K562 (cell line): Measurements from ENCODE around the gene JSRP1. TPM values are rescaled to one million over a fixed set of nuclear protein-coding genes. Genes with fewer than 3 reads are reported as not detected.

Source experiments
- CTBP1 ChIP-seq: fragments of 450-650 bp; IDR thresholded peaks from 2 replicates; pipeline ENCODE4 v1.6.1; 2016; ENCODE audit warnings: borderline replicate concordance
- HLTF ChIP-seq: fragments of 450-650 bp; IDR thresholded peaks from 2 replicates; pipeline ENCODE4 v1.6.1; 2016
- MEIS2 ChIP-seq: fragments of 450-650 bp; IDR thresholded peaks from 2 replicates; pipeline ENCODE4 v1.6.1; 2014; ENCODE audit warnings: mild to moderate bottlenecking; ENCODE audit not compliant: partially characterized antibody
- PHTF2 ChIP-seq: fragments of 250-450 bp; sonication (Bioruptor Pico); IDR thresholded peaks from 2 replicates; pipeline ENCODE4 v1.5.0; 2021; ENCODE audit warnings: mild to moderate bottlenecking
- RNF2 ChIP-seq: sonication (generic); IDR thresholded peaks from 2 replicates; pipeline ENCODE4 v1.6.1; 2016
- SUPT5H ChIP-seq: fragments of 450-650 bp; IDR thresholded peaks from 2 replicates; pipeline ENCODE4 v1.6.1; 2016
- TCF3 ChIP-seq: sonication (generic); formaldehyde crosslinking; IDR thresholded peaks from 2 replicates; pipeline ENCODE4 v1.4.0; 2020; ENCODE audit warnings: mild to moderate bottlenecking, missing genetic modification reagents
- TEAD1 ChIP-seq, 2 experiments: fragments of 450-650 bp in 1 of 2; sonication (generic) in 1 of 2; formaldehyde crosslinking; IDR thresholded peaks; 2 replicates each; pipeline versions ENCODE4 v1.4.0 to v1.8.0; 2020 to 2022; ENCODE audit warnings: mild to moderate bottlenecking in 2 of 2, missing genetic modification reagents in 1 of 2
- ZFPM2 ChIP-seq: fragments of 250-450 bp; sonication (Bioruptor Pico); IDR thresholded peaks from 2 replicates; pipeline ENCODE4 v1.5.1; 2022; ENCODE audit warnings: mild to moderate bottlenecking
- polyA plus RNA-seq, 8 experiments: library from polyadenylated mRNA; depleted of rRNA in 4 of 8; stranded (reverse) in 5 of 8; unstranded in 3 of 8; fragments of >200 nt; fragmentation: Nextera tagmentation in 2 of 8; fragmentation: Illumina TruSeq in 1 of 8; extraction: Ambion mirVana in 2 of 8; extraction: Trizol in 1 of 8; gene quantifications; 2 replicates each; pipeline versions ENCODE4 v1.2.1 to v1.2.3, GENCODE V29; 2011 to 2014; ENCODE audit warnings: inconsistent platforms in 1 of 8, missing spikeins in 1 of 8
- total RNA-seq, 7 experiments: library from RNA; depleted of rRNA in 6 of 7; stranded (reverse); fragments of >200 nt in 6 of 7; fragmentation: Illumina TruSeq in 2 of 7; extraction: Trizol in 2 of 7; gene quantifications; 2 replicates each; pipeline versions ENCODE4 v1.2.1 to v1.2.3, GENCODE V29; 2011 to 2021; ENCODE audit warnings: low replicate concordance in 1 of 7
- TF ChIP-seq, protein P1 (sequence below), 2 experiments: fragments of 150-350 bp in 1 of 2; IDR thresholded peaks; 2 replicates each; pipeline ENCODE4 v1.6.1; 2012 to 2016; ENCODE audit warnings: low read depth in 2 of 2, low read length in 2 of 2, mild to moderate bottlenecking in 1 of 2, moderate library complexity in 1 of 2
- TF ChIP-seq, protein P2 (sequence below), 2 experiments: fragments of 450-650 bp in 1 of 2; sonication (generic) in 1 of 2; formaldehyde crosslinking in 1 of 2; IDR thresholded peaks; 2 replicates each; pipeline versions ENCODE4 v1.7.1 to v1.9.0; 2016 to 2022; ENCODE audit warnings: inconsistent platforms in 1 of 2, mild to moderate bottlenecking in 1 of 2, missing genetic modification reagents in 1 of 2
- TF ChIP-seq, protein P3 (sequence below): fragments of 450-650 bp; IDR thresholded peaks from 2 replicates; pipeline ENCODE4 v1.6.1; 2016; ENCODE audit warnings: low read depth, mild to moderate bottlenecking, moderate library complexity

JSRP1 gene
- total and polyA plus RNA-seq, 9 of the 15 experiments (the other 6 are each of a cell fraction or from before 2014, with no cell fraction given), result 0.08 to 1.2 (median 0.51) TPM; not detected in 4

DNA sequence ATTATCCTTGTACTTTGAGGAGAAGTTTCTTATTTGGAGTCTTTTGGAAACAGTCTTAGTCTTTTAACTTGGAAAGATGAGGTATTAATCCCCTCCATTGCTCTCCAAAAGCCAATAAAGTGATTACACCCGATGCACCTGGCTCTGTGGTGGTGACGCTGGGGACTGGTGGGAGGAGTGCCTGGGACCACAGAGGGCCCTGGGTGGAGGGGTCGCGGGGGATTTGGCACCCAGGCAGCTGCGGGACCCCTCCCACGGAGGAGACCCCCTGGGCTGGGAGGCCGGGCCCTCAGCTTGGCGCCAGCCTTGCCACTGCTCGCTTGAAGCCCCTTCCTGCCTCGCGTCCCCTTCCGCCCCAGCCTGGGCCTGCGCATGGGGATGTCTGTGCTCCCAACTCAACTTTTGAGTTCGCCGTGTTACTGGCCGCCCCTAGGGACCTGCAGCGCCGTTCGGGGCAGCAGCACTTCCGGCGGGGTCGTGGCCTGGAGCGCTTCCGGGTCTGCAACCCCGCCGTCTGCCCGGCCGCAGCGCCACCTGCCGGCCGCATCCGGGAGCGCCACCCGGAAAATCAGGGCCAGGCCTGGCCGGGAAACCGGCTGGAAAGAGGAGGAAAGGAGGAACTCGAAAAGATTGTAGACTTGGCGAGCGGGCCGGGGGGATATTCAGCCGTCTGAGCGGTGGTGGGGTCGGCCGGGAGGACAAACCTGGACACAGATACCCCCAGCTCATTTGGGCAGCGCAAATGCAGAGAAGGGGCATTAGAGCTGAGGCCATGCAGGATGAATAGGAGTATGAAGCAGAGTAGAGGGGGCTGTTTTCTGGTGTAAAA is 17.4 kb upstream of the JSRP1 start (continued):
- TF ChIP-seq, protein P1, sequence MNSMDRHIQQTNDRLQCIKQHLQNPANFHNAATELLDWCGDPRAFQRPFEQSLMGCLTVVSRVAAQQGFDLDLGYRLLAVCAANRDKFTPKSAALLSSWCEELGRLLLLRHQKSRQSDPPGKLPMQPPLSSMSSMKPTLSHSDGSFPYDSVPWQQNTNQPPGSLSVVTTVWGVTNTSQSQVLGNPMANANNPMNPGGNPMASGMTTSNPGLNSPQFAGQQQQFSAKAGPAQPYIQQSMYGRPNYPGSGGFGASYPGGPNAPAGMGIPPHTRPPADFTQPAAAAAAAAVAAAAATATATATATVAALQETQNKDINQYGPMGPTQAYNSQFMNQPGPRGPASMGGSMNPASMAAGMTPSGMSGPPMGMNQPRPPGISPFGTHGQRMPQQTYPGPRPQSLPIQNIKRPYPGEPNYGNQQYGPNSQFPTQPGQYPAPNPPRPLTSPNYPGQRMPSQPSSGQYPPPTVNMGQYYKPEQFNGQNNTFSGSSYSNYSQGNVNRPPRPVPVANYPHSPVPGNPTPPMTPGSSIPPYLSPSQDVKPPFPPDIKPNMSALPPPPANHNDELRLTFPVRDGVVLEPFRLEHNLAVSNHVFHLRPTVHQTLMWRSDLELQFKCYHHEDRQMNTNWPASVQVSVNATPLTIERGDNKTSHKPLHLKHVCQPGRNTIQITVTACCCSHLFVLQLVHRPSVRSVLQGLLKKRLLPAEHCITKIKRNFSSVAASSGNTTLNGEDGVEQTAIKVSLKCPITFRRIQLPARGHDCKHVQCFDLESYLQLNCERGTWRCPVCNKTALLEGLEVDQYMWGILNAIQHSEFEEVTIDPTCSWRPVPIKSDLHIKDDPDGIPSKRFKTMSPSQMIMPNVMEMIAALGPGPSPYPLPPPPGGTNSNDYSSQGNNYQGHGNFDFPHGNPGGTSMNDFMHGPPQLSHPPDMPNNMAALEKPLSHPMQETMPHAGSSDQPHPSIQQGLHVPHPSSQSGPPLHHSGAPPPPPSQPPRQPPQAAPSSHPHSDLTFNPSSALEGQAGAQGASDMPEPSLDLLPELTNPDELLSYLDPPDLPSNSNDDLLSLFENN (IDR thresholded peaks at IDR 0.05; ENCODE audit: low read depth in 2 of 2, low read length in 2 of 2), result peak in 1 of 2 experiments; percentile 70; a peak in 2 of 4 replicates
- TF ChIP-seq, protein P2, sequence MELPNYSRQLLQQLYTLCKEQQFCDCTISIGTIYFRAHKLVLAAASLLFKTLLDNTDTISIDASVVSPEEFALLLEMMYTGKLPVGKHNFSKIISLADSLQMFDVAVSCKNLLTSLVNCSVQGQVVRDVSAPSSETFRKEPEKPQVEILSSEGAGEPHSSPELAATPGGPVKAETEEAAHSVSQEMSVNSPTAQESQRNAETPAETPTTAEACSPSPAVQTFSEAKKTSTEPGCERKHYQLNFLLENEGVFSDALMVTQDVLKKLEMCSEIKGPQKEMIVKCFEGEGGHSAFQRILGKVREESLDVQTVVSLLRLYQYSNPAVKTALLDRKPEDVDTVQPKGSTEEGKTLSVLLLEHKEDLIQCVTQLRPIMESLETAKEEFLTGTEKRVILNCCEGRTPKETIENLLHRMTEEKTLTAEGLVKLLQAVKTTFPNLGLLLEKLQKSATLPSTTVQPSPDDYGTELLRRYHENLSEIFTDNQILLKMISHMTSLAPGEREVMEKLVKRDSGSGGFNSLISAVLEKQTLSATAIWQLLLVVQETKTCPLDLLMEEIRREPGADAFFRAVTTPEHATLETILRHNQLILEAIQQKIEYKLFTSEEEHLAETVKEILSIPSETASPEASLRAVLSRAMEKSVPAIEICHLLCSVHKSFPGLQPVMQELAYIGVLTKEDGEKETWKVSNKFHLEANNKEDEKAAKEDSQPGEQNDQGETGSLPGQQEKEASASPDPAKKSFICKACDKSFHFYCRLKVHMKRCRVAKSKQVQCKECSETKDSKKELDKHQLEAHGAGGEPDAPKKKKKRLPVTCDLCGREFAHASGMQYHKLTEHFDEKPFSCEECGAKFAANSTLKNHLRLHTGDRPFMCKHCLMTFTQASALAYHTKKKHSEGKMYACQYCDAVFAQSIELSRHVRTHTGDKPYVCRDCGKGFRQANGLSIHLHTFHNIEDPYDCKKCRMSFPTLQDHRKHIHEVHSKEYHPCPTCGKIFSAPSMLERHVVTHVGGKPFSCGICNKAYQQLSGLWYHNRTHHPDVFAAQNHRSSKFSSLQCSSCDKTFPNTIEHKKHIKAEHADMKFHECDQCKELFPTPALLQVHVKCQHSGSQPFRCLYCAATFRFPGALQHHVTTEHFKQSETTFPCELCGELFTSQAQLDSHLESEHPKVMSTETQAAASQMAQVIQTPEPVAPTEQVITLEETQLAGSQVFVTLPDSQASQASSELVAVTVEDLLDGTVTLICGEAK (IDR thresholded peaks at IDR 0.05), result peak; percentile 99
- TF ChIP-seq, protein P2 (CRISPR knock-in tag; IDR thresholded peaks at IDR 0.05), result no peak
- TF ChIP-seq, protein P3, sequence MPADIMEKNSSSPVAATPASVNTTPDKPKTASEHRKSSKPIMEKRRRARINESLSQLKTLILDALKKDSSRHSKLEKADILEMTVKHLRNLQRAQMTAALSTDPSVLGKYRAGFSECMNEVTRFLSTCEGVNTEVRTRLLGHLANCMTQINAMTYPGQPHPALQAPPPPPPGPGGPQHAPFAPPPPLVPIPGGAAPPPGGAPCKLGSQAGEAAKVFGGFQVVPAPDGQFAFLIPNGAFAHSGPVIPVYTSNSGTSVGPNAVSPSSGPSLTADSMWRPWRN, result 0 out of 2 replicates have a peak, but pooled peaks have one; percentile 12
- TF ChIP-seq RNF2 (no peak), TEAD1 (CRISPR knock-in tag; IDR thresholded peaks at IDR 0.05) (peak; percentile 57 to 67; a peak in 3 of 4 replicates), TCF3 (CRISPR knock-in tag) (0 out of 2 replicates have a peak, but pooled peaks have one; percentile 12), HLTF (0 out of 2 replicates have a peak, but pooled peaks have one; percentile 13), SUPT5H (peak; percentile 72), MEIS2 (peak; percentile 9), ZFPM2 (no peak), CTBP1 (peak; percentile 83; the same call in 1 of the 2 replicates), PHTF2 (peak; percentile 76; the same call in 1 of the 2 replicates)
